Endothelial cell of umbilical vein (primary cell): ENCODE data around the gene GALNT17. TPM values are rescaled to one million over a fixed set of nuclear protein-coding genes. Genes with fewer than 3 reads are reported as not detected.

Source experiments
- BruUV-seq: library from RNA; stranded (reverse); fragments of 400-500 nt; replicated peaks from 2 replicates; lab custom pipeline; 2021; lab: Mats Ljungman, UMichigan
- CTCF ChIA-PET: fragments of 300-600, 350-600 bp; sonication (Branson Sonifier 250); formaldehyde crosslinking; loops from one replicate; lab custom pipeline; 2021; ENCODE audit warnings: antibody characterized with exemption, inconsistent platforms; lab: Charles Lee
- POLR2A ChIA-PET: fragments of 300-600, 350-600 bp; sonication (Branson Sonifier 250); formaldehyde crosslinking; loops from one replicate; lab custom pipeline; 2021; ENCODE audit warnings: antibody characterized with exemption, inconsistent platforms; lab: Charles Lee
- DNase-seq: peaks from one replicate; pipeline ENCODE4 v3.0.0-alpha.2; 2011; ENCODE audit warnings: low read depth, low spot score
- FAIRE-seq: peaks from 2 replicates; lab custom pipeline; 2011; peaks lifted over from hg19 to GRCh38; lab: Jason Lieb, UNC
- H2AFZ ChIP-seq: 2 replicates; pipeline ENCODE4 v1.6.0; 2012; ENCODE audit warnings: low read depth, low read length, control low read depth, inconsistent platforms
- H3K27ac ChIP-seq: 2 replicates; pipeline ENCODE4 v1.5.1; 2011; ENCODE audit warnings: low read depth, mild to moderate bottlenecking, control low read depth, low read length, moderate library complexity; ENCODE audit not compliant: insufficient read depth
- H3K27me3 ChIP-seq, 2 experiments: 2 replicates each; pipeline versions ENCODE4 v1.6.0 to v1.6.1; 2011; ENCODE audit warnings: low read length in 2 of 2, mixed read lengths in 1 of 2; ENCODE audit not compliant: control insufficient read depth in 2 of 2, insufficient read depth in 2 of 2
- H3K36me3 ChIP-seq, 2 experiments: 2 replicates in 1 of 2; 3 replicates in 1 of 2; pipeline ENCODE4 v1.5.1; 2011; ENCODE audit warnings: low read length in 2 of 2, mild to moderate bottlenecking in 1 of 2, moderate library complexity in 1 of 2; ENCODE audit not compliant: control insufficient read depth in 2 of 2, insufficient read depth in 2 of 2; ENCODE audit errors: extremely low read depth in 1 of 2
- H3K4me1 ChIP-seq: 3 replicates; pipeline ENCODE4 v1.5.1; 2011; ENCODE audit warnings: mild to moderate bottlenecking, low read length; ENCODE audit not compliant: control insufficient read depth, insufficient read depth; ENCODE audit errors: extremely low read depth
- H3K4me2 ChIP-seq: 2 replicates; pipeline ENCODE4 v1.6.1; 2011; ENCODE audit warnings: low read length, control low read depth, mixed read lengths; ENCODE audit not compliant: insufficient read depth
- H3K4me3 ChIP-seq, 3 experiments: fragments of 200-600 bp in 1 of 3; sonication (generic), shearing (Covaris generic) in 1 of 3; replicated peaks in 1 of 3; 2 replicates each; pipeline ENCODE4 v1.5.1; 2011 to 2016; ENCODE audit warnings: control low read depth in 3 of 3, low read length in 3 of 3, mild to moderate bottlenecking in 2 of 3, inconsistent platforms in 1 of 3, low read depth in 1 of 3, moderate library complexity in 1 of 3; ENCODE audit not compliant: insufficient read depth in 1 of 3
- H3K79me2 ChIP-seq: 2 replicates; pipeline ENCODE4 v1.6.0; 2012; ENCODE audit warnings: low read length, inconsistent platforms; ENCODE audit not compliant: control insufficient read depth, insufficient read depth
- H3K9ac ChIP-seq: replicated peaks from 2 replicates; pipeline ENCODE3; 2011; ENCODE audit warnings: low read length, control low read depth; ENCODE audit not compliant: insufficient read depth; ENCODE audit errors: extremely low read depth
- H3K9me1 ChIP-seq: replicated peaks from 3 replicates; pipeline ENCODE4 v1.6.0; 2011; ENCODE audit warnings: mild to moderate bottlenecking, low read length; ENCODE audit not compliant: control insufficient read depth, insufficient read depth; ENCODE audit errors: extremely low read depth
- H3K9me3 ChIP-seq: replicated peaks from 2 replicates; pipeline ENCODE4 v1.5.1; 2012; ENCODE audit warnings: low read length, inconsistent platforms; ENCODE audit not compliant: control insufficient read depth, insufficient read depth
- H4K20me1 ChIP-seq: replicated peaks from 2 replicates; pipeline ENCODE3; 2011; ENCODE audit warnings: mild to moderate bottlenecking, low read length; ENCODE audit not compliant: control insufficient read depth, insufficient read depth; ENCODE audit errors: extremely low read depth
- CTCF ChIP-seq, 2 donors: IDR thresholded peaks; 1 replicate in 1 of 2; 2 replicates in 1 of 2; pipeline ENCODE4 v1.5.1; 2011; ENCODE audit warnings: low read length in 2 of 2, mild to moderate bottlenecking in 2 of 2, moderate library complexity in 2 of 2, control low read depth in 1 of 2, inconsistent platforms in 1 of 2, low read depth in 1 of 2; ENCODE audit not compliant: insufficient read depth in 1 of 2; ENCODE audit errors: extremely low read depth in 1 of 2
- EZH2 ChIP-seq: IDR thresholded peaks from 2 replicates; pipeline ENCODE4 v1.6.1; 2012; ENCODE audit warnings: borderline replicate concordance, low read depth, mild to moderate bottlenecking, moderate library complexity, low read length, inconsistent platforms; ENCODE audit not compliant: severe bottlenecking
- FOS ChIP-seq: IDR thresholded peaks from 2 replicates; pipeline ENCODE4 v1.6.1; 2011; ENCODE audit warnings: mild to moderate bottlenecking, low read length, moderate library complexity, borderline replicate concordance; ENCODE audit not compliant: insufficient read depth
- GATA2 ChIP-seq: IDR thresholded peaks from 2 replicates; pipeline ENCODE4 v1.7.0; 2011; ENCODE audit warnings: low read depth, mild to moderate bottlenecking, moderate library complexity, mixed read lengths, low read length; ENCODE audit not compliant: insufficient read length, insufficient read depth
- JUN ChIP-seq: IDR thresholded peaks from 2 replicates; pipeline ENCODE4 v1.6.1; 2011; ENCODE audit warnings: borderline replicate concordance, low read depth; ENCODE audit not compliant: insufficient read length, insufficient read depth
- MAX ChIP-seq: IDR thresholded peaks from 2 replicates; pipeline ENCODE4 v1.6.1; 2011; ENCODE audit not compliant: insufficient read depth, insufficient read length
- MYC ChIP-seq: IDR thresholded peaks from one replicate; pipeline ENCODE4 v1.6.1; 2011; ENCODE audit warnings: mild to moderate bottlenecking, low read depth, low read length
- POLR2A ChIP-seq: IDR thresholded peaks from 2 replicates; pipeline ENCODE4 v1.6.1; 2012; ENCODE audit warnings: low read depth, mild to moderate bottlenecking, control low read depth, low read length
- POLR2AphosphoS5 ChIP-seq: IDR thresholded peaks from 2 replicates; pipeline ENCODE4 v1.6.1; 2012; ENCODE audit warnings: low read depth, mild to moderate bottlenecking, control low read depth, low read length, moderate library complexity; ENCODE audit not compliant: insufficient read depth
- dilution Hi-C: fragments of 300-500 bp; cut with MboI; formaldehyde crosslinking; loops from one replicate; pipeline ENCODE4 v1.15.0; 2019; ENCODE audit warnings: low sequenced_read_pairs; ENCODE audit not compliant: extremely low pct_ligation_motif_present
- intact Hi-C: fragments of 100-400 bp; cut with micrococcal nuclease; formaldehyde crosslinking; loops from one replicate; pipeline ENCODE4 v1.10.0; 2022
- polyA plus RNA-seq, 4 experiments: library from polyadenylated mRNA; depleted of rRNA in 3 of 4; stranded (reverse) in 3 of 4; unstranded in 1 of 4; fragments of >200 nt; gene quantifications; 2 replicates each; pipeline versions ENCODE4 v1.2.1 to v1.2.3, GENCODE V29; 2011 to 2012; ENCODE audit warnings: missing spikeins in 1 of 4
- total RNA-seq: library from RNA; stranded (reverse); gene quantifications from 2 replicates; pipeline ENCODE4 v1.2.3, GENCODE V29; 2021

Gene GALNT17
- total and polyA plus RNA-seq, 2 donors (not counting 3 experiments of a cell fraction or from before 2014, with no cell fraction given): not detected

- no peak for DNase-seq
- FAIRE-seq: no peak
- BruUV-seq: no TSS peak
- Histone ChIP-seq H3K9me3 (peaks cover 3% of the 10 kb centered on the region), H3K9me1 (no peaks in the 10 kb centered on the region), H3K79me2 (no peaks in the 10 kb centered on the region), H3K4me2 (no peak overlapping the region), H3K36me3 (no peaks in the 10 kb centered on the region), H3K4me3 (no peak overlapping the region), H4K20me1 (no peaks in the 10 kb centered on the region), H3K4me1 (no peaks in the 10 kb centered on the region), H3K27ac (no peak overlapping the region), H2AFZ (no peak overlapping the region), H3K27me3 (no peaks in the 10 kb centered on the region), H3K9ac (no peak overlapping the region)
- dilution Hi-C loops: no loop called here
- ChIA-PET CTCF (no interaction called here), POLR2A (no interaction called here)
- TF ChIP-seq POLR2A (no peak), MAX (no peak), CTCF (IDR thresholded peaks at IDR 0.05; ENCODE audit: extremely low read depth in 1 of 2, insufficient read depth in 1 of 2, low read depth in 1 of 2, low read length in 2 of 2) (no peak), JUN (no peak), MYC (no peak), FOS (no peak), GATA2 (no peak), EZH2 (no peak), POLR2AphosphoS5 (no peak)
- intact Hi-C loops: no loop called here
Observed at GRCh38 chr7:71563276-71563675, 431.3 kb downstream of the GALNT17 start.
